Transverse colon (tissue), 4 donors: Measurements from ENCODE around the gene ESRRA.

Experiments used
- CTCF ChIP-seq, 5 experiments: fragments of 200-600 bp in 3 of 5; fragments of 450-650 bp in 2 of 5; sonication (generic) in 3 of 5; IDR thresholded peaks; 1 replicate in 2 of 5; 2 replicates in 3 of 5; pipeline ENCODE4 v1.5.1; 2016 to 2017; ENCODE audit warnings: antibody characterized with exemption in 5 of 5, inconsistent platforms in 3 of 5, mild to moderate bottlenecking in 2 of 5, moderate library complexity in 1 of 5
- POLR2A ChIP-seq: fragments of 450-650 bp; IDR thresholded peaks from one replicate; pipeline ENCODE4 v1.6.1; 2016; ENCODE audit warnings: antibody characterized with exemption, mild to moderate bottlenecking, moderate library complexity
- POLR2AphosphoS5 ChIP-seq, 3 donors: sonication (generic); formaldehyde crosslinking; IDR thresholded peaks; one replicate each; pipeline ENCODE4 v1.6.1; 2016; ENCODE audit warnings: antibody characterized with exemption in 3 of 3

- TF ChIP-seq CTCF (IDR thresholded peaks at IDR 0.05) = peak in 1 of 5 experiments; percentile 22
- peak in 2 of 3 donors; percentile 27 to 66 for TF ChIP-seq POLR2AphosphoS5 (IDR thresholded peaks at IDR 0.05)
- TF ChIP-seq POLR2A = no peak
Observed at GRCh38 chr11:64334764-64335735, 29.7 kb downstream of the ESRRA start.
